Natural killer cell (primary cell): ENCODE results near the gene PDZD7. TPM values are rescaled to one million over a fixed set of nuclear protein-coding genes. Genes with fewer than 3 reads are reported as not detected.
A peak's percentile ranks its signal among the peaks of the same experiment; 100 is the strongest.

Source experiments
- ATAC-seq, 3 donors: fragments of 150-1000 bp in 2 of 3; fragments of 200-7000 bp in 1 of 3; cut with Tn5 transposase; 1 replicate in 1 of 3; 2 replicates in 2 of 3; pipeline ENCODE4 v1.10.0; 2021; ENCODE audit warnings: mild to moderate bottlenecking in 2 of 3, moderate library complexity in 2 of 3
- DNase-seq, 2 donors: peaks; one replicate each; pipeline versions ENCODE4 v3.0.0 to v3.0.0-alpha.2; 2013 to 2021; ENCODE audit warnings: mixed read lengths in 1 of 2
- H3K27ac ChIP-seq: one replicate; pipeline ENCODE4 v1.5.1; 2013; ENCODE audit warnings: mild to moderate bottlenecking, low read length
- H3K27me3 ChIP-seq: one replicate; pipeline ENCODE4 v1.6.1; 2013; ENCODE audit warnings: low read length; ENCODE audit not compliant: control insufficient read depth, insufficient read depth
- H3K36me3 ChIP-seq: one replicate; pipeline ENCODE4 v1.6.1; 2013; ENCODE audit warnings: low read length; ENCODE audit not compliant: control insufficient read depth, insufficient read depth
- H3K4me1 ChIP-seq: one replicate; pipeline ENCODE4 v1.6.1; 2013; ENCODE audit warnings: low read length; ENCODE audit not compliant: control insufficient read depth, insufficient read depth
- H3K4me3 ChIP-seq: one replicate; pipeline ENCODE4 v1.5.1; 2013; ENCODE audit warnings: low read length
- H3K9me3 ChIP-seq: one replicate; pipeline ENCODE4 v1.6.1; 2013; ENCODE audit warnings: low read length; ENCODE audit not compliant: control insufficient read depth, insufficient read depth
- H3K27ac Mint-ChIP-seq, 2 donors: one replicate each; pipeline ENCODE4 v1.8.0; 2022; ENCODE audit warnings: mild to moderate bottlenecking in 2 of 2, mixed read lengths in 2 of 2, moderate library complexity in 1 of 2
- H3K27me3 Mint-ChIP-seq, 2 donors: one replicate each; pipeline ENCODE4 v1.8.0; 2022; ENCODE audit warnings: low read depth in 2 of 2, mixed read lengths in 2 of 2
- H3K36me3 Mint-ChIP-seq: one replicate; pipeline ENCODE4 v1.8.0; 2022; ENCODE audit warnings: mixed read lengths
- H3K4me1 Mint-ChIP-seq, 2 donors: one replicate each; pipeline ENCODE4 v1.8.0; 2022; ENCODE audit warnings: mixed read lengths in 2 of 2
- H3K4me3 Mint-ChIP-seq: one replicate; pipeline ENCODE4 v1.8.0; 2022; ENCODE audit warnings: mild to moderate bottlenecking, moderate library complexity, mixed read lengths
- H3K9me3 Mint-ChIP-seq, 2 donors: one replicate each; pipeline ENCODE4 v1.8.0; 2022; ENCODE audit warnings: mixed read lengths in 2 of 2
- WGBS: methylation state at CpG from one replicate; pipeline ENCODE4 v1.1.7; 2013; ENCODE audit warnings: missing lambda C conversion rate; ENCODE audit not compliant: insufficient coverage; 5-methylcytosine and 5-hydroxymethylcytosine counted together
- intact Hi-C: fragments of 100-400 bp; cut with micrococcal nuclease; formaldehyde crosslinking; loops from one replicate; pipeline ENCODE4 v1.14.2; 2022
- total RNA-seq, 4 donors: library from RNA; stranded (reverse); fragments of 120-200 nt in 1 of 4; gene quantifications; one replicate each; pipeline versions ENCODE4 v1.2.3 to v1.2.4, GENCODE V29; 2013 to 2022
- TF ChIP-seq, protein P1 (sequence below): fragments of 200-600 bp; IDR thresholded peaks from one replicate; pipeline ENCODE4 v1.8.0; 2022; ENCODE audit warnings: antibody characterized with exemption

PDZD7 gene
- total RNA-seq, 3 donors from 2014 or later (not counting 1 experiment from before 2014, with no cell fraction given): 0.35 to 1.2 (median 0.52) TPM

DNA sequence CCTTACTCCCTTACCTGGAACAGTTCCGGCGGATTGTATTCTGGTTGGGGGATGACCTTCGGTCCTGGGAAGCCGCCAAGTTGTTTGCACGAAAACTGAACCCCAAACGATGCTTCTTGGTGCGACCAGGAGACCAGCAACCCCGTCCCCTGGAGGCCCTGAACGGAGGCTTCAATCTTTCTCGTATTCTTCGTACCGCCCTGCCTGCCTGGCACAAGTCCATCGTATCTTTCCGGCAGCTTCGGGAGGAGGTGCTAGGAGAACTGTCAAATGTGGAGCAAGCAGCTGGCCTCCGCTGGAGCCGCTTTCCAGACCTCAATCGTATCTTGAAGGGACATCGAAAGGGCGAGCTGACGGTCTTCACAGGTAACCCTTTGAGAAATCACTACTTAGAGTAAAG is 41.8 kb downstream of the PDZD7 start:
- Histone ChIP-seq H3K27me3 (no peaks in the 10 kb centered on the region), H3K27ac (no peak overlapping the region), H3K4me3 (no peak overlapping the region), H3K36me3 (peaks cover 18% of the 10 kb centered on the region), H3K4me1 (peaks cover 23% of the 10 kb centered on the region), H3K9me3 (no peaks in the 10 kb centered on the region)
- no peaks in the 10 kb centered on the region for H3K27me3 Mint-ChIP-seq
- intact Hi-C loops: no loop called here
- TF ChIP-seq, protein P1, sequence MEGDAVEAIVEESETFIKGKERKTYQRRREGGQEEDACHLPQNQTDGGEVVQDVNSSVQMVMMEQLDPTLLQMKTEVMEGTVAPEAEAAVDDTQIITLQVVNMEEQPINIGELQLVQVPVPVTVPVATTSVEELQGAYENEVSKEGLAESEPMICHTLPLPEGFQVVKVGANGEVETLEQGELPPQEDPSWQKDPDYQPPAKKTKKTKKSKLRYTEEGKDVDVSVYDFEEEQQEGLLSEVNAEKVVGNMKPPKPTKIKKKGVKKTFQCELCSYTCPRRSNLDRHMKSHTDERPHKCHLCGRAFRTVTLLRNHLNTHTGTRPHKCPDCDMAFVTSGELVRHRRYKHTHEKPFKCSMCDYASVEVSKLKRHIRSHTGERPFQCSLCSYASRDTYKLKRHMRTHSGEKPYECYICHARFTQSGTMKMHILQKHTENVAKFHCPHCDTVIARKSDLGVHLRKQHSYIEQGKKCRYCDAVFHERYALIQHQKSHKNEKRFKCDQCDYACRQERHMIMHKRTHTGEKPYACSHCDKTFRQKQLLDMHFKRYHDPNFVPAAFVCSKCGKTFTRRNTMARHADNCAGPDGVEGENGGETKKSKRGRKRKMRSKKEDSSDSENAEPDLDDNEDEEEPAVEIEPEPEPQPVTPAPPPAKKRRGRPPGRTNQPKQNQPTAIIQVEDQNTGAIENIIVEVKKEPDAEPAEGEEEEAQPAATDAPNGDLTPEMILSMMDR: no peak
- H3K36me3 Mint-ChIP-seq: peaks cover 9% of the 10 kb centered on the region
- no peak for DNase-seq
- peaks cover 10 to 25% of the 10 kb centered on the region in 2 donors for H3K4me1 Mint-ChIP-seq
- H3K27ac Mint-ChIP-seq: no peak overlapping the region
- H3K9me3 Mint-ChIP-seq: peaks cover 0 to 3% of the 10 kb centered on the region in 2 donors
- no peak overlapping the region for H3K4me3 Mint-ChIP-seq
- WGBS: 96% methylated on average over 21 of the region's 21 CpGs
- no peak for ATAC-seq

DNA sequence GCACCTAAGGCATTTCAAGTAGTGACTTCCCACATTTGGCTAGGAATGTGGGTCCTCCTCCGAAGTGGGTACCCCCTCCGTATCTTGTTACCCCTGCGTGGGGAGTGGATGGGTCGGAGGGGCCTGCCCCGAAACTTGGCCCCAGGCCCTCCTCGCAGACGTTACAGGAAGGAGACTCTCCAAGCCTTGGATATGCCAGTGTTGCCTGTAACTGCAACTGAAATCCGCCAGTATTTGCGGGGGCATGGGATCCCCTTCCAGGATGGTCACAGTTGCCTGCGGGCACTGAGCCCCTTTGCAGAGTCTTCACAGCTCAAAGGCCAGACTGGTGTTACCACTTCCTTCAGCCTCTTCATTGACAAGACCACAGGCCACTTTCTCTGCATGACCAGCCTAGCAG is 42.8 kb downstream of the PDZD7 start:
- intact Hi-C loops: no loop called here
- Mint-ChIP-seq H3K9me3 (peaks cover 0 to 3% of the 10 kb centered on the region in 2 donors), H3K27me3 (no peaks in the 10 kb centered on the region), H3K4me3 (peak overlapping the region; percentile 89), H3K27ac (peak overlapping the region; percentile 76 to 91), H3K36me3 (peaks cover 9% of the 10 kb centered on the region), H3K4me1 (peaks cover 10 to 26% of the 10 kb centered on the region in 2 donors)
- no peaks in the 10 kb centered on the region for H3K27me3 ChIP-seq
- peak overlapping the region; percentile 78 for H3K4me3 ChIP-seq
- no peak overlapping the region for H3K27ac ChIP-seq
- ATAC-seq (no peak), DNase-seq (no peak)
- peaks cover 23% of the 10 kb centered on the region for H3K4me1 ChIP-seq
- TF ChIP-seq, protein P1: no peak
- H3K36me3 ChIP-seq: peaks cover 19% of the 10 kb centered on the region
- 76% methylated on average over 10 of the region's 10 CpGs for WGBS
- no peaks in the 10 kb centered on the region for H3K9me3 ChIP-seq

DNA sequence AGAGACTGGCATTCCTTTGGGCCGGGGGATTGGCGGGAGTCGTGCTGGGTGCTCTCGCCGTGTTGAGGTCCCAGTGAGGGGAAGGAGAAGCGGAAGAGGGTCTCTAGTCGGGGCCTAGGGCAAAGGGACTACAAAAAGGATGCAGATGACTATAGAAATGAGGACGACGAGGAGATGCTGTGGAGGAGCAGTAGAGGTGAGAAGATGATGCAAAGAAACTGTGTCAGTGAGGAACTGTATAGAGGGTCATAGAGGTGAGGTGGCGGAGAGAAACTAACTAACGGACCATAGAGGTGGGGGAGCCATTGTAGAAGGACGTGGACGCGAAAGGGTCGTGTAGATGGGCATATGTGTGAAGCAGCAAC is 43.3 kb downstream of the PDZD7 start:
- H3K4me1 Mint-ChIP-seq: peaks cover 10 to 26% of the 10 kb centered on the region in 2 donors
- peaks cover 9% of the 10 kb centered on the region for H3K36me3 Mint-ChIP-seq
- TF ChIP-seq, protein P1: no peak

More for the DNA sequence above, 43.3 kb downstream of the PDZD7 start:
- H3K9me3 Mint-ChIP-seq: peaks cover 0 to 3% of the 10 kb centered on the region in 2 donors
- H3K27me3 Mint-ChIP-seq: no peaks in the 10 kb centered on the region
- intact Hi-C loops: loop anchor here (1.0 kb wide), 1 partner anchor 11 kb away; no protein-coding TSS in a partner anchor
- H3K4me3 Mint-ChIP-seq: peak overlapping the region; percentile 89
- no peaks in the 10 kb centered on the region for H3K27me3 ChIP-seq
- H3K4me3 ChIP-seq: peak overlapping the region; percentile 78
- ATAC-seq (peak in 1 of 3 donors; percentile 6), DNase-seq (no peak)
- H3K9me3 ChIP-seq: no peaks in the 10 kb centered on the region
- WGBS: 3% methylated on average over 15 of the region's 15 CpGs
- peaks cover 23% of the 10 kb centered on the region for H3K4me1 ChIP-seq
- H3K36me3 ChIP-seq: peaks cover 19% of the 10 kb centered on the region
- peak overlapping the region; percentile 76 to 91 for H3K27ac Mint-ChIP-seq
- H3K27ac ChIP-seq: peak overlapping the region; percentile 6
